Loucy (cell line): ENCODE data around the gene EIF1AX.

Experiments used
- H2AFZ ChIP-seq: fragments of 200-600 bp; sonication (generic); 2 replicates; pipeline ENCODE4 v1.6.0; 2016; ENCODE audit warnings: antibody characterized with exemption, mild to moderate bottlenecking, low read length, moderate library complexity
- H3F3A ChIP-seq: fragments of 200-600 bp; 2 replicates; pipeline ENCODE4 v1.6.0; 2016; ENCODE audit warnings: antibody characterized with exemption, low read depth, mild to moderate bottlenecking
- H3K27me3 ChIP-seq: fragments of 200-600 bp; sonication (generic); 2 replicates; pipeline ENCODE4 v1.6.1; 2014; ENCODE audit warnings: low read length, mild to moderate bottlenecking; ENCODE audit not compliant: insufficient read depth, poor library complexity, severe bottlenecking
- H3K36me3 ChIP-seq: fragments of 200-600 bp; sonication (generic); 2 replicates; pipeline ENCODE4 v1.6.1; 2016; ENCODE audit warnings: low read length; ENCODE audit not compliant: insufficient read depth
- H3K4me1 ChIP-seq: fragments of 200-600 bp; sonication (generic); 2 replicates; pipeline ENCODE4 v1.5.1; 2014; ENCODE audit warnings: low read length, mild to moderate bottlenecking; ENCODE audit not compliant: insufficient read depth, poor library complexity, severe bottlenecking
- H3K4me2 ChIP-seq: fragments of 200-600 bp; sonication (generic); 2 replicates; pipeline ENCODE4 v1.6.0; 2014; ENCODE audit warnings: antibody characterized with exemption, low read length, low read depth, mild to moderate bottlenecking; ENCODE audit not compliant: poor library complexity, severe bottlenecking
- H3K4me3 ChIP-seq: fragments of 200-600 bp; sonication (generic); 2 replicates; pipeline ENCODE4 v1.5.1; 2014; ENCODE audit warnings: low read length, mild to moderate bottlenecking, mixed read lengths; ENCODE audit not compliant: poor library complexity, severe bottlenecking
- H3K79me2 ChIP-seq: fragments of 200-600 bp; sonication (generic); 2 replicates; pipeline ENCODE4 v1.6.1; 2014; ENCODE audit warnings: low read length; ENCODE audit not compliant: insufficient read depth
- H3K9ac ChIP-seq: fragments of 200-600 bp; sonication (generic); 2 replicates; pipeline ENCODE4 v1.6.0; 2014; ENCODE audit warnings: mild to moderate bottlenecking, low read depth, low read length, moderate library complexity; ENCODE audit not compliant: poor library complexity, severe bottlenecking
- H3K9me2 ChIP-seq: fragments of 200-600 bp; sonication (generic); replicated peaks from 2 replicates; pipeline ENCODE4 v1.6.1; 2016; ENCODE audit warnings: low read depth, low read length, mixed read lengths
- H3K9me3 ChIP-seq: fragments of 200-600 bp; sonication (generic); 2 replicates; pipeline ENCODE4 v1.6.1; 2014; ENCODE audit warnings: mild to moderate bottlenecking, antibody characterized with exemption, low read length, low read depth; ENCODE audit not compliant: insufficient read depth
- H4K20me1 ChIP-seq: fragments of 200-600 bp; sonication (generic); 2 replicates; pipeline ENCODE4 v1.6.0; 2014; ENCODE audit warnings: antibody characterized with exemption, low read length, mild to moderate bottlenecking; ENCODE audit not compliant: insufficient read depth, poor library complexity, severe bottlenecking
- CTCF ChIP-seq: fragments of 200-600 bp; sonication (generic); conservative IDR thresholded peaks from 2 replicates; pipeline ENCODE4 v1.5.1; 2014; ENCODE audit warnings: mild to moderate bottlenecking, antibody characterized with exemption, low read length
- EZH2phosphoT487 ChIP-seq: fragments of 200-600 bp; IDR thresholded peaks from 2 replicates; pipeline ENCODE4 v1.6.1; 2018; ENCODE audit warnings: antibody characterized with exemption, mild to moderate bottlenecking, moderate library complexity, borderline replicate concordance

Gene EIF1AX

GRCh38 chrX:20141281-20142220 is at the start of gene EIF1AX:
Gene EIF1AX, minus strand, starts transcription at chrX:20141838. Its CDS starts 198 bp downstream, at chrX:20141640.
- peaks cover 44% of the 10 kb centered on the region for H3K4me1 ChIP-seq
- no peaks in the 10 kb centered on the region for H3K9me3 ChIP-seq
- TF ChIP-seq CTCF (no peak), EZH2phosphoT487 (no peak)
- no peaks in the 10 kb centered on the region for H3K9me2 ChIP-seq
- H3K4me3 ChIP-seq, result peak within 1 kb of the TSS; percentile 99
- peak within 1 kb of the TSS; percentile 92 for H3K4me2 ChIP-seq
- peaks cover 36% of the 10 kb centered on the region for H4K20me1 ChIP-seq
- H3K36me3 ChIP-seq, result peaks cover 10% of the 10 kb centered on the region; the same call in 1 of the 2 replicates
- no peaks in the 10 kb centered on the region; the same call in 1 of the 2 replicates for H3F3A ChIP-seq
- H3K27me3 ChIP-seq, result no peaks in the 10 kb centered on the region
- peaks cover 48% of the 10 kb centered on the region for H3K79me2 ChIP-seq
- H2AFZ ChIP-seq, result peak within 1 kb of the TSS; percentile 41; the same call in 1 of the 2 replicates
- H3K9ac ChIP-seq, result peak within 1 kb of the TSS; percentile 91

GRCh38 chrX:20189171-20189570 is 47.5 kb upstream of the EIF1AX start:
- H3K27me3 ChIP-seq, result no peaks in the 10 kb centered on the region
- no peak overlapping the region for H3K4me2 ChIP-seq
- H2AFZ ChIP-seq, result no peak overlapping the region
- no peaks in the 10 kb centered on the region for H3K79me2 ChIP-seq
- no peak overlapping the region for H3K4me3 ChIP-seq
- H3K9me3 ChIP-seq, result no peaks in the 10 kb centered on the region
- H3K9me2 ChIP-seq, result no peaks in the 10 kb centered on the region
- H4K20me1 ChIP-seq, result no peaks in the 10 kb centered on the region
- TF ChIP-seq EZH2phosphoT487 (no peak), CTCF (no peak)
- H3K36me3 ChIP-seq, result peaks cover 40% of the 10 kb centered on the region; the same call in 1 of the 2 replicates
- H3K9ac ChIP-seq, result no peak overlapping the region
- no peaks in the 10 kb centered on the region for H3F3A ChIP-seq
- no peaks in the 10 kb centered on the region for H3K4me1 ChIP-seq

GRCh38 chrX:20181598-20182329 is 40.1 kb upstream of the EIF1AX start:
- Histone ChIP-seq H3K4me3 (no peak overlapping the region), H3K9ac (no peak overlapping the region), H4K20me1 (no peaks in the 10 kb centered on the region), H3K36me3 (peaks cover 21% of the 10 kb centered on the region; the same call in 1 of the 2 replicates), H3K4me2 (peak overlapping the region; percentile 24), H3K79me2 (no peaks in the 10 kb centered on the region), H3K4me1 (peaks cover 11% of the 10 kb centered on the region), H3K27me3 (no peaks in the 10 kb centered on the region), H3K9me2 (no peaks in the 10 kb centered on the region), H3K9me3 (no peaks in the 10 kb centered on the region), H3F3A (no peaks in the 10 kb centered on the region; the same call in 1 of the 2 replicates), H2AFZ (no peak overlapping the region)
- TF ChIP-seq EZH2phosphoT487 (no peak), CTCF (no peak)
